AG09319 (cell line): ENCODE measurements around the gene OSBPL5.

Experiments
- DNase-seq: peaks from one replicate; pipeline ENCODE4 v3.0.0-alpha.2; 2010; ENCODE audit warnings: low read depth; ENCODE audit errors: extremely low read depth
- CTCF ChIP-seq: IDR thresholded peaks from 2 replicates; pipeline ENCODE4 v1.5.1; 2011; ENCODE audit warnings: low read depth, mild to moderate bottlenecking, inconsistent platforms, low read length, moderate library complexity

Gene OSBPL5

DNA sequence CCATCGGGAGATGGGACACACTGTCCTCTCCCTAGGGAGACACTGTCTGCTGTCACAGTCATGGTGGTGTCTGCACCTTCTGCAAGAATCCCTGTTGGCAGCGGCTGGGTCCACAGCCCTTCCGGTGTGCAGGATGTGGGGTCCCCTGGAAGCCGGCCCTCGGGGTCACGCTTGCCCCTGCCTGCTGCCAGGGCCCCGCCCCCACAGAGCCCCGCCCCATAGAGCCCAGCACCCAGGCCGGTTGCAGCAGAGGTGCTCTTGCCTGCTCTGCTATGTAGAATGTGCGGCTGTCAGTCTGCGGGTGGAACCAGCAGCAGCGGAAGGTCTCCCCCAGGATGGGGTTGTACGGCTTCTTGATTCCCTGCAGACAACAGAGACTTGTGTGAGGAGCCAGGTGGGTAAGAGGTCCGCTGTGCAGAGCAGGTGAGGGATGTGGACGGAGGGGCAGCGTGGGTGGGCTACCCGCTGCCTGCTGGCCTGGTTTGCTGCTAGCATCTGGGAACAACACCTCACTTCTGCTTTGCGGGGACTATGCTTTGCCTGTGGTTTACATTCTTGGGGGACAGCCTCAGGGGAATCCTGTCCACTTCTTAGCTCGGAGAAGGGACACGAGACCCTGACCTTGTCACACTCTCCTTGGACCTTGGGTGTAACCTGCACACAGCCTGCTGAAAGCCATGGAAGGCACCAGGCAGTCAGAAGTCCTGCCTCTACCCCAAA lies 63.0 kb downstream of the OSBPL5 start:
- DNase-seq, result no peak
- no peak for TF ChIP-seq CTCF

DNA sequence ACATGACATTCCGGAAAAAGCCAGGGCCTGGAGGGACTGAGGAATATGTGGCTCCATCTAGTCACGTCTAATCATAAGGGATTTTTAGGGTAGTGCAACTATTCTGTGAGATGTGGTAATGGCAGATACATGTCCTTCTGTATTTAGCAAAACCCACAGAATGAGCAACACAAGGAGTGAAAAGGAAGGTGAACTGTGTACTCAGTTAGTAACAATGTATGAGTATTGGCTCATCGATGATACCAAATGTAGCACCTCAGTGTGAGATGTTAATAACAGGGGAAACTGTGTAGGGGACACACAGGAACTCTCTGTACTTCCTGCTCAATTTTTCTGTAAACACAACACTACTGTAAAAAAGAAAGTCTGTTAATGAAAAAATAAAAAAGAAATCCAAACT lies 65.9 kb downstream of the OSBPL5 start:
- no peak for DNase-seq
- TF ChIP-seq CTCF, result no peak

DNA sequence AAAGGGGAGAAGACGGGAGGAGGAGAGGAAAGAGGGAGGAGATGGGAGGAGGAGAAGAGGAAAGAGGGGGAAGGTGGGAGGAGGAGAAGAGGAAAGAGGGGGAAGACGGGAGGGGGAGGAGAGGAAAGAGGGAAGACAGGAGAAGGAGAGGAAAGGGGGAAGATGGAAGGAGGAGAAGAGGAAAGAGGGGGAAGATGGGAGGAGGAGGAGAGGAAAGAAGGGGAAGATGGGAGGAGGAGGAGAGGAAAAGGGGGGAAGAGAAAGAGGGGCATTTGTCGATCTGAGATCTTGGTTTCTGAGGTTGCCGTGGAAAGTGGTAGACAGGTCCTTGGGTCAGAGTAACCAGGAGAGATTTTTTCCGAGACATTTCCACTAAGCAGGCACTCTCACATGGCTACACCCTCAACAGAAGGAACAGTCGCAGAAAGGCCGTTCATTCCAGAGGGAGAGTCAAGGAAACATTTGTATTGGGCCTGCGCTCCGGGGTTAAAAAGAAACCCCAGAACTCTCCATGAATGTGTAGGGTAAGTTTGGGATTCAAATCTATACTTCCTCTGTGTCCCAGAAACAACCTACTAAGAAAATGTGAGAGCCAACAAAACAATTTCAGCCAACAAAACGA lies 68.1 kb downstream of the OSBPL5 start:
- DNase-seq, result no peak
- TF ChIP-seq CTCF, result no peak

- peak; percentile 67 for DNase-seq
Observed at GRCh38 chr11:3095712-3096361, 69.3 kb downstream of the OSBPL5 start.

DNA sequence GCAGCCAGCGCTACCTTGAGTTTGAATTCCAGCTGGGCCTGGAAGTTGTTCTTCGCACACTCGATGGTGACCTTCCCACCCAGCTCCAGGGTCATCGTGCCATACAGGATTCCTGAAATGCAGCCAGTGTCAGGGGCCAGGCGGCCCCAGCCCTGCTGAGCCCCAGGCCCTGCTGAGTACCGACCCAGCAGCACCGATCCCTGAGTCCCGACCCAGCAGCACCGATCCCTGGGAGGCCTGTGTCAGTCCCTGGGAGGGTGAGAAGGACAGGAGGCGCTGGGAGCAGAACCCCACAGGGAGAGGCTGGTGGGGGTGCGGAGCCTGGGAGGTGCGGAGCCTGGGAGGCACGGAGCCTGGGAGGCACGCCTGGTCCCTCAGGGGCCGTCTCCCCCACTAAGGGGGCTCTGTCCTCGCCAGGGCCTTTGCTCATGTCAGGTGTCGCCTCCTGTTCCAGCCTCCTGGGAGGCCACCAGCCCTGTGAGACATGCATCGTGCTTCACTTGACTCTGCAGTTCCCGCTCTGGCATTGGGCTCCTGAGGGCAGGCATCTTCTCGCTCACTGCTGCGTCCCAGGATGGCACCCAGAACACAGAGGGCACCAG lies 70.8 kb downstream of the OSBPL5 start:
- no peak for DNase-seq
- no peak for TF ChIP-seq CTCF

More at GRCh38 chr11:3095712-3096361, 69.3 kb downstream of the OSBPL5 start:
- TF ChIP-seq CTCF, result no peak

DNA sequence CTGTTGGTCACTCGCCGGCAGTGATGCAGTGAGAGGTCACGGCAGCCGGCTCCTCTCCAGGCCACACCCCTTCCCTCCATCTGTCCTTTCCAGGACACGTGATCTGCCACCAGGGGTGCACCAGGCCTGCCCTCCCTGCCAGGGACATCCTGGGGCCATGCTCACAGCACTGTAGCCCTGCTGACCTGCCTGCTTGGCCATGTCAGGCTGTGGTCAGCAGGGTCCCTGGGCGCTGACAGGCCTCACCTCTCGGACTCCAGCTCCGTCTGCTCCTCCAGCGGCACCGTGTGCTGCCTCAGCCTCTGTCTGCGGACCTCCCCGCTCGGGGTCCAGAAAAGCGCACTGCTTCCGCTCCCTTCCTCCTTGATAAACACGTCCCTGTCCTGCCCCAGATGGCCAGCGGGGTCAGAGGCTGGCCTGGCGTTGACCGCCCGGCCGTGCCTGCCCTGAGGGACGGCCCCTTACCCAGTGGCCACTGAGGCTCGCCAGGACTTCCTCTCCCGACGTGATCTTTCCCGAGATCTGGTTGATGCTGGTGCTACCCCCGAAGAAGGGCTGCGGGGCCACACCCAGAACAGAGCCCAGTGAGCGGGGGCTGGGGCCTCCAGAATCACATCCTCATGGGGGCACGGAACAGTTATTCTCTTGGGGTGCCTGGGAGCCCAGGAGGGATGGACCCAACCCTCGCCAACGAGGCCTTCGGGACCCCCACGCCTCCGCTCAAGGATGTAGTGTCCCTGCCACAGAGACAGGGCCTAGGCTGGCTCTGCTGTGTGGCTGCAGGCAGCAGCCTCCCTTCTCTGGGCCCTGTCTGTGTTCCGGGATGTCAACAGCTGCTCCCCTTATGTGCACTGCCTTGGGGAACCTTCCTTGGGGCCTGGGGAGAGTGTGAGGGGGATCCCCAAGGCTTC lies 71.6 kb downstream of the OSBPL5 start:
- no peak for DNase-seq
- TF ChIP-seq CTCF, result no peak
